Adrenal gland (tissue), 12 donors: ENCODE measurements around the gene FBRS. TPM values are rescaled to one million over a fixed set of nuclear protein-coding genes. Genes with fewer than 3 reads are reported as not detected.

Experiments
- DNase-seq, 7 donors: peaks; one replicate each; pipeline ENCODE4 v3.0.0-alpha.2; 2019 to 2020
- H3K27ac ChIP-seq, 5 donors: fragments of 200-600 bp; sonication (generic) in 4 of 5; 1 replicate in 3 of 5; 2 replicates in 2 of 5; pipeline versions ENCODE4 v1.5.1 to v1.8.0; 2016 to 2020; ENCODE audit warnings: mild to moderate bottlenecking in 1 of 5
- H3K27me3 ChIP-seq: fragments of 200-600 bp; 2 replicates; pipeline ENCODE4 v1.8.0; 2021
- H3K36me3 ChIP-seq, 2 donors: fragments of 200-600 bp; replicated peaks in 1 of 2; 1 replicate in 1 of 2; 2 replicates in 1 of 2; pipeline versions ENCODE4 v1.5.1 to v1.8.0; 2018 to 2022
- H3K4me1 ChIP-seq, 2 donors: fragments of 200-600 bp; replicated peaks in 1 of 2; 1 replicate in 1 of 2; 2 replicates in 1 of 2; pipeline versions ENCODE4 v1.5.1 to v1.8.0; 2018 to 2021
- H3K4me3 ChIP-seq, 4 donors: fragments of 200-600 bp; sonication (generic) in 3 of 4; one replicate each; pipeline ENCODE4 v1.5.1; 2016 to 2018
- H3K9me3 ChIP-seq, 3 donors: fragments of 200-600 bp; sonication (generic) in 1 of 3; replicated peaks in 1 of 3; 1 replicate in 2 of 3; 2 replicates in 1 of 3; pipeline versions ENCODE4 v1.5.1 to v1.8.0; 2016 to 2021
- POLR2A ChIP-seq, 2 donors: fragments of 450-650 bp; IDR thresholded peaks; one replicate each; pipeline ENCODE4 v1.6.1; 2017; ENCODE audit warnings: antibody characterized with exemption in 2 of 2, mild to moderate bottlenecking in 2 of 2, moderate library complexity in 1 of 2
- WGBS, 4 donors: extraction: QIAGEN DNeasy Blood & Tissue Kit in 2 of 4; methylation state at CpG; one replicate each; pipeline versions ENCODE4 v1.1.5 to v1.1.7; 2013 to 2017; 5-methylcytosine and 5-hydroxymethylcytosine counted together
- intact Hi-C, 2 donors: fragments of 100-400 bp; cut with DNase I; formaldehyde crosslinking; loops; one replicate each; pipeline versions ENCODE4 v1.14.1 to v1.15.0; 2022 to 2023
- polyA plus RNA-seq, 3 donors: library from polyadenylated mRNA; stranded (reverse); fragments of 200-250 nt in 2 of 3; fragments of 350-450 nt in 1 of 3; fragmentation: Illumina TruSeq in 1 of 3; extraction: RNeasy Lipid Tissue Mini Kit (QIAGEN cat#74804) in 1 of 3; gene quantifications; one replicate each; pipeline ENCODE4 v1.2.3, GENCODE V29; 2013 to 2014
- total RNA-seq, 9 donors: library from RNA; depleted of rRNA in 4 of 9; stranded (reverse); fragments of >200 nt in 4 of 9; fragments of 120-200 nt in 1 of 9; fragmentation: NEBNext Ultra II Directional in 1 of 9; extraction: Animal tissue kit (Norgen Biotek cat#: 25700) in 1 of 9; gene quantifications; one replicate each; pipeline versions ENCODE4 v1.1.0 to v1.2.4, GENCODE V29; 2013 to 2023
- TF ChIP-seq, protein P1 (sequence below), 6 experiments: fragments of 450-650 bp in 4 of 6; fragments of 200-600 bp in 2 of 6; sonication (generic) in 1 of 6; IDR thresholded peaks; 1 replicate in 5 of 6; 2 replicates in 1 of 6; pipeline versions ENCODE4 v1.5.1 to v1.8.0; 2016 to 2021; ENCODE audit warnings: antibody characterized with exemption in 6 of 6, mild to moderate bottlenecking in 2 of 6, moderate library complexity in 1 of 6
- donor health status: healthy with polysubstance abuse.
- donor health status: Bipolar disorder and iron deficiency.
- donor health status: DM: yes; HTN: yes; CAD: no.
- donor health status: DM: no; HTN: no; CAD: no.
- donor health status: DM: no; HTN: no; CAD: no.
- donor health status: DM: yes; HTN: yes; CAD: no.

FBRS gene
- total and polyA plus RNA-seq, 12 donors, result 18.3 to 186 (median 46.8) TPM

- peaks cover 8 to 21% of the 10 kb centered on the region in 2 donors for H3K4me1 ChIP-seq
- no peak for TF ChIP-seq POLR2A (IDR thresholded peaks at IDR 0.05)
- TF ChIP-seq, protein P1, sequence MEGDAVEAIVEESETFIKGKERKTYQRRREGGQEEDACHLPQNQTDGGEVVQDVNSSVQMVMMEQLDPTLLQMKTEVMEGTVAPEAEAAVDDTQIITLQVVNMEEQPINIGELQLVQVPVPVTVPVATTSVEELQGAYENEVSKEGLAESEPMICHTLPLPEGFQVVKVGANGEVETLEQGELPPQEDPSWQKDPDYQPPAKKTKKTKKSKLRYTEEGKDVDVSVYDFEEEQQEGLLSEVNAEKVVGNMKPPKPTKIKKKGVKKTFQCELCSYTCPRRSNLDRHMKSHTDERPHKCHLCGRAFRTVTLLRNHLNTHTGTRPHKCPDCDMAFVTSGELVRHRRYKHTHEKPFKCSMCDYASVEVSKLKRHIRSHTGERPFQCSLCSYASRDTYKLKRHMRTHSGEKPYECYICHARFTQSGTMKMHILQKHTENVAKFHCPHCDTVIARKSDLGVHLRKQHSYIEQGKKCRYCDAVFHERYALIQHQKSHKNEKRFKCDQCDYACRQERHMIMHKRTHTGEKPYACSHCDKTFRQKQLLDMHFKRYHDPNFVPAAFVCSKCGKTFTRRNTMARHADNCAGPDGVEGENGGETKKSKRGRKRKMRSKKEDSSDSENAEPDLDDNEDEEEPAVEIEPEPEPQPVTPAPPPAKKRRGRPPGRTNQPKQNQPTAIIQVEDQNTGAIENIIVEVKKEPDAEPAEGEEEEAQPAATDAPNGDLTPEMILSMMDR (IDR thresholded peaks at IDR 0.05), result no peak
- H3K27ac ChIP-seq, result peak overlapping the region; percentile 96 to 100 (median 99)
- intact Hi-C loops, result no loop called here
- DNase-seq, result peak in 1 of 7 donors; percentile 99
- H3K4me3 ChIP-seq, result peak overlapping the region in 3 of 4 donors; percentile 79 to 95 (median 79)
- 12 to 22% (median 20%) methylated on average over 14 to 26 of the region's 26 CpGs for WGBS, 4 donors
- no peaks in the 10 kb centered on the region for H3K9me3 ChIP-seq
- no peaks in the 10 kb centered on the region for H3K27me3 ChIP-seq
- H3K36me3 ChIP-seq, result peaks cover 0 to 25% of the 10 kb centered on the region in 2 donors
Observed at GRCh38 chr16:30697264-30698138, 39.3 kb downstream of the FBRS start.

DNA sequence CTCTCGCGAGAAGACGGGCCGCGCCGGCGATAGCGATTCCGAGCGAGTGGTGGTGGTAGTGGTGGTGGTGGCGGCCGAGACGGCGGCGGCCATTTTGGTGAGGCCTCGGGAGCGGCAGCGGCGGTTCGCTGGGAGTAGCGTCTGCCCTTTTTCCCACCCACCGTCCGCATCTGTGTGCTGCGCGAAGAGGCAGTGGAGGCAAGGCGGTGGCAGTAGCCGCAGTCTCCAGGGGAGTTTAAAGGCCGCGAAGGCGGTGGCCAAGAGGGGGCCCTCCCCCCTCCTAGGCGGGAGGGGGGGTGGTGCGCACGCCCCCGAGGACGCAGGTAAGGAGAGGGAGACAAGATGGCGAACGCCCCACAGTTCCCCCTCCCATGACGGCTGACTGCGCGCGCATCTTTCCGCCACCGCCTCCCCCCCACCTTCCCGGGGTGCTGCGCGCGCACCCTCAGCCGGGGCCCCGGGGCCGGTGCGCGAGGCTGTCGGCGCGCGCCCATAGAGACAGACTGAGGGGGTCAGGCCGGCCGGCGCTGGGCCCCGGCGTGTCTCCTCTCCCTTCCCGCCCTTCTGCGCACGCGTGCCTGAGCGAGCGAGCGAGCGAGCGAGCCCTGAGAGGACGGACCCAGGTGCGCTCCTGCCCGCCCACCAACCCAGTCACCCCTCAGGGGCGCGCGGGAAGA lies 40.0 kb downstream of the FBRS start:
- intact Hi-C loops, result no loop called here
- TF ChIP-seq POLR2A (IDR thresholded peaks at IDR 0.05), result peak; percentile 94 to 98
- TF ChIP-seq, protein P1 (IDR thresholded peaks at IDR 0.05), result peak in 1 of 6 experiments; percentile 18
- Histone ChIP-seq H3K4me1 (peaks cover 8 to 21% of the 10 kb centered on the region in 2 donors), H3K4me3 (peak overlapping the region; percentile 79 to 95 (median 84)), H3K9me3 (no peaks in the 10 kb centered on the region), H3K27me3 (no peaks in the 10 kb centered on the region), H3K36me3 (peaks cover 0 to 32% of the 10 kb centered on the region in 2 donors), H3K27ac (peak overlapping the region; percentile 96 to 100 (median 99))
- WGBS, 4 donors, result 0 to 3% (median 0%) methylated on average over 5 to 76 of the region's 76 CpGs
- DNase-seq, result peak; percentile 93 to 99 (median 99)

GRCh38 chr16:30698816-30699614 lies 40.8 kb downstream of the FBRS start, which contains the start of gene SRCAP:
Gene SRCAP (plus strand): TSS chr16:30699171. CDS start chr16:30700825, 1,654 bp downstream.
- H3K27me3 ChIP-seq, result no peaks in the 10 kb centered on the region
- WGBS, 4 donors, result 0 to 5% (median 0%) methylated on average over 7 to 56 of the region's 57 CpGs
- H3K9me3 ChIP-seq, result no peaks in the 10 kb centered on the region
- intact Hi-C loops, result no loop called here
- H3K4me3 ChIP-seq, result peak within 1 kb of the TSS; percentile 79 to 95 (median 84)
- peak within 1 kb of the TSS; percentile 96 to 100 (median 99) for H3K27ac ChIP-seq
- TF ChIP-seq POLR2A (IDR thresholded peaks at IDR 0.05), result peak; percentile 23 to 32
- TF ChIP-seq, protein P1 (IDR thresholded peaks at IDR 0.05), result peak in 1 of 6 experiments; percentile 3
- H3K4me1 ChIP-seq, result peaks cover 8 to 21% of the 10 kb centered on the region in 2 donors
- H3K36me3 ChIP-seq, result peaks cover 0 to 39% of the 10 kb centered on the region in 2 donors
- DNase-seq, result peak; percentile 81 to 92 (median 88)
